ENCODE data around the gene HYKK. TPM values are rescaled to one million over a fixed set of nuclear protein-coding genes. Genes with fewer than 3 reads are reported as not detected.

Gene HYKK
- total and polyA plus RNA-seq, 10 of the 15 experiments (the other 5 are each of a cell fraction or from before 2014, with no cell fraction given) = 0.15 to 0.98 (median 0.49) TPM

- no peak for TF ChIP-seq MEF2B (IDR thresholded peaks at IDR 0.05; ENCODE audit: partially characterized antibody, poor library complexity, severe bottlenecking)
- no peak for TF ChIP-seq ATF3 (IDR thresholded peaks at IDR 0.05; ENCODE audit: borderline replicate concordance, extremely low read depth, low read depth, low read length)
- no peak for TF ChIP-seq ZNF687 (IDR thresholded peaks at IDR 0.05)
- TF ChIP-seq USF1 (IDR thresholded peaks at IDR 0.05; ENCODE audit: borderline replicate concordance, extremely low read length, insufficient read depth, low read depth, low read length) = no peak
These were observed 4.7 kb upstream of the HYKK start (continued) for GRCh38 chr15:78502641-78503040.

GRCh38 chr15:78507831-78508160, 419 bp downstream of the HYKK start:
- intact Hi-C loops (cut with micrococcal nuclease; ENCODE audit: unreplicated experiment) (no loop called here), in situ Hi-C loops (cut with MboI) (no loop called here)
- Histone ChIP-seq H3K4me1 (ENCODE audit: control insufficient read depth, insufficient read depth, low read length) (no peaks in the 10 kb centered on the region), H4K20me1 (ENCODE audit: control insufficient read depth, insufficient read depth) (no peaks in the 10 kb centered on the region), H3K36me3 (ENCODE audit: control insufficient read depth in 2 of 2, insufficient read depth in 2 of 2, low read length in 1 of 2) (no peaks in the 10 kb centered on the region), H3K27ac (ENCODE audit: control insufficient read depth, insufficient read depth) (no peak overlapping the region), H3K9ac (ENCODE audit: control insufficient read depth, insufficient read depth, low read length) (peak overlapping the region; percentile 50), H2AFZ (ENCODE audit: control insufficient read depth, low read depth, low read length) (peak overlapping the region; percentile 48), H3K79me2 (ENCODE audit: control insufficient read depth, insufficient read depth, low read length) (no peaks in the 10 kb centered on the region), H3K4me3 (peak overlapping the region; percentile 75), H3K4me2 (ENCODE audit: control insufficient read depth, insufficient read depth) (peak overlapping the region; percentile 98), H3K9me3 (replicated peaks; ENCODE audit: control insufficient read depth, insufficient read depth, low read length) (no peaks in the 10 kb centered on the region), H3K27me3 (replicated peaks in 1 of 2; ENCODE audit: control insufficient read depth in 2 of 2, insufficient read depth in 2 of 2, low read length in 1 of 2) (no peaks in the 10 kb centered on the region)
- TF ChIP-seq SREBF2 (IDR thresholded peaks at IDR 0.05; ENCODE audit: low read length) = no peak
- TF ChIP-seq ZBTB11 (CRISPR knock-in tag; IDR thresholded peaks at IDR 0.05) = no peak
- TF ChIP-seq NRF1 (conservative IDR thresholded peaks at IDR 0.05; ENCODE audit: low read depth, low read length) = no peak
- 11% methylated on average over 13 of the region's 13 CpGs for WGBS (ENCODE audit: insufficient coverage, insufficient replicate concordance, low lambda C conversion rate, missing lambda C conversion rate)
- no TSS peak for BruUV-seq (replicated peaks)
- ChIA-PET CTCF (interaction anchor here (1.6 kb wide), 1 partner anchor 200 kb away, joined by 4 read pairs; no protein-coding TSS in a partner anchor), POLR2A (no interaction called here), RAD21 (ENCODE audit: unreplicated experiment) (no interaction called here), SMC1A (ENCODE audit: uncharacterized antibody, unreplicated experiment) (no interaction called here)
- no peak for DNase-seq (ENCODE audit: low read depth, low spot score)
- FAIRE-seq = no peak
- peak; percentile 62 for ATAC-seq

Data from GM12878 (cell line).